ENCODE data around the gene RARB.

- TF ChIP-seq SP1 (IDR thresholded peaks at IDR 0.05), result no peak
- TF ChIP-seq FOXM1 (IDR thresholded peaks at IDR 0.05; ENCODE audit: borderline replicate concordance), result no peak
- TF ChIP-seq BHLHE40 (IDR thresholded peaks at IDR 0.05; ENCODE audit: borderline replicate concordance), result no peak
- no peak for TF ChIP-seq FOXK2 (IDR thresholded peaks at IDR 0.05)
- no peak for TF ChIP-seq ARNT (IDR thresholded peaks at IDR 0.05)
- no peak for TF ChIP-seq CTBP1 (IDR thresholded peaks at IDR 0.05; ENCODE audit: borderline replicate concordance)
- TF ChIP-seq L3MBTL2 (conservative IDR thresholded peaks at IDR 0.05), result no peak
- no peak for TF ChIP-seq HDGF (IDR thresholded peaks at IDR 0.05; ENCODE audit: borderline replicate concordance)
- TF ChIP-seq ELF4 (IDR thresholded peaks at IDR 0.05), result no peak
Measured at GRCh38 chr3:25458420-25458814, 30.4 kb downstream of the RARB start.
